GM18505 (cell line): ENCODE measurements around the gene FIBIN.

Source experiments
- ATAC-seq: cut with Tn5 transposase; IDR thresholded peaks from one replicate; pipeline ENCODE4 v1.9.1; 2021; ENCODE audit not compliant: unreplicated experiment
- POLR2A ChIP-seq: IDR thresholded peaks from 4 replicates; pipeline ENCODE4 v1.6.1; 2011; ENCODE audit warnings: borderline replicate concordance; ENCODE audit not compliant: insufficient read depth, insufficient read length; ENCODE audit errors: extremely low read depth

The FIBIN gene

DNA sequence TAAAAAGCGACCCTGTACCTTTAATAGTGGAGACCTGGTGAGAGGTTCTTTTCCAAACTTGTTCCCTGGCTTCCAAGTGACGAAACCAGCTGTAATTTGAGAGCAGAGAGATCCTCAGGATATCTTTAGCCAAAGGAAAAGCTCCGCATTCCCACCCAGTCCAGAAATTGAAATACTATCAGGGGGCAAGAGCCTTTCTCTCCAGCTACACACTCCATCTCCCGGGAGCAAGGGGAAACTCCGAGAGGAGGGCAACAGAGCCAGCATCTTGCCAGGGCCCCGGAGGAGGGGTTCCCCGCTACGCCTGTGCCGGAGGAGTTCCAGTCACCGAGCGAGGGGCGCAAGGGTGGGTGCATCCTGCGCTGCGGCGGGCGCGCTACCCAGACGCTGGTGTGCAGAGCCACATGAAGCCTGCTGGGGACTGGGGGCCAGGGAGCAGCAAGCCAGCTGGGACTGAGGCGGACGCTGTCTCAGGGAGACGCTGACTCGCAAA is at the start of gene FIBIN:
FIBIN (plus strand) TSS at position 148 of the 493 bp plus-strand sequence. CDS start 415 bp downstream, outside the sequence.
- no peak for ATAC-seq
- TF ChIP-seq POLR2A: no peak

DNA sequence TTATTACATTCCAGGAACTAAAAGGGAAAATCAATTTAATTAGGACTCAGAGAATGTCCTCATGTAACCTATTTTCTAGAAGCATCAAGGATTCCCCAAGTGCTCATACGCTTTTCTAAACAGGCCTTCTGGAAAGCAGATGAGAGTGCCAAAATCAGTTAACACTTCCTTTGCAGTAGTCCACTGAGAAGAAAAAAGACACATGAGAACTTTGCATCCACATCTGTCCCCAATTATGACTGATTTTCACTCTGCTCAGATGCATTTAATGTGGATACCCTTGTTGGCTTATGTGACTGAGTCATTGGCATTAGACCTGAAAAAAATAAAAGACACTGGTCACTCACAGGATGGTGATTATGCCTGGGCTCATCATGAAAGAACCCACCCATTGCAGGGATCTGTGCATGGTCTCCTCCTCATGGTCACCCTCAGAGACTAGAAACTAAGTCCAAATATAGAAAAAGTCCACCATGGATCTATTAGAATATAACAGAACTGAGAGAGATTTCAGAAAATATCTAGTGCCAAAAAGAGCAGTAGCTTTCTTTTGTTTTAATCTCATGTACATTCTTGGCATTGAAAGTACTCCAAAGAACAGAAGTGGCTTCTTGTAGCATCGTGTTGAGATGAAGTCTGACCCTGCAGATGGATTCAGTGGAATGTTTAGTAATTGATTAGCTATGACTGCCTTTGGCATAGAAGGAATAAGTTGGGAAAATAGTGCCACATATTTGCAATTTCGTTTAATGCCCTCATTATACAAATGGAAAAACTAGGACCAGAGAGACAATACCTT is 48.8 kb upstream of the FIBIN start:
- no peak for TF ChIP-seq POLR2A
- no peak for ATAC-seq

DNA sequence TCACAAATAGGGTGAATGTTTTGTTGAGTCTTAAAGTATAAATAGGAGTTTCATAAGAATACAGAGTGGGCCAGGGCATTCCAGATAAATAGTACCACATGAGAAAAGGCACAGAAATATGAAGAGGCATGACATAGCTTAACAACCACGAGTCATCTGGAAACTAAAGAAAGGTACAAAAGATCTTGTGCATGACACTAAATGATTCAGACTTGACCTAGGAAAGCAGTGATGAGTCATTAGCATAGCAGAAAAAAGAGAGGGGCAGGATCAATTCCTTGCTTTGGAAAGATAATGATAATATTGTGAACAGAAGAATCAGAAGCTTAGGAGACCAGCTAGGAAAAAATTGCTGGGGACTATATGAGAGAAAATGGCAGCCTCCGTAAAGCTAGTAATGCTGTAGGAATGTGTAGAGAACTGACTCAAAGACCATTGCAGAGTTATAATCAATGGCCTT is 47.6 kb upstream of the FIBIN start:
- TF ChIP-seq POLR2A: no peak
- no peak for ATAC-seq

DNA sequence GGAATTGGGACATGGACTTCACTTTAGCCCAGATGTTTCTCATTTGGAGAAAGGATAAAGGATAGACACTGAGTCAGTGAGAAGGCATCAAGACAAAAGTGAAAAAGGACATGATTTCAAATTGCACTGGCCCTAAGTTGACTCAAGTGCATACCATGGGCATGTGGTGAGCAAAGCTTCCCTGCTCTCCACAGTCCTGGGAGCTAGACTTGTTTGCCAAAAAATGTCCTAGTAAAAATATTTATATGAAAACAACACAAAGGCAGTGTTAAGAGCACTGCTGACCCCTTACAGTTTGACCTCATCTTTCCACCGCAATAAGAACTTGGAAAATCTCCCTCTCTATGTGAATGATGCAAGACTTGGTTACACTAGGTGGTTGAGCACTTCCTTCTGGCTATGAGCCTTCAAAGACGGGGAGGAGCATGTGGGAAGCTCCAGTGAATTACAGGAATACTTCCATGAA is 46.5 kb upstream of the FIBIN start:
- ATAC-seq: no peak
- no peak for TF ChIP-seq POLR2A

DNA sequence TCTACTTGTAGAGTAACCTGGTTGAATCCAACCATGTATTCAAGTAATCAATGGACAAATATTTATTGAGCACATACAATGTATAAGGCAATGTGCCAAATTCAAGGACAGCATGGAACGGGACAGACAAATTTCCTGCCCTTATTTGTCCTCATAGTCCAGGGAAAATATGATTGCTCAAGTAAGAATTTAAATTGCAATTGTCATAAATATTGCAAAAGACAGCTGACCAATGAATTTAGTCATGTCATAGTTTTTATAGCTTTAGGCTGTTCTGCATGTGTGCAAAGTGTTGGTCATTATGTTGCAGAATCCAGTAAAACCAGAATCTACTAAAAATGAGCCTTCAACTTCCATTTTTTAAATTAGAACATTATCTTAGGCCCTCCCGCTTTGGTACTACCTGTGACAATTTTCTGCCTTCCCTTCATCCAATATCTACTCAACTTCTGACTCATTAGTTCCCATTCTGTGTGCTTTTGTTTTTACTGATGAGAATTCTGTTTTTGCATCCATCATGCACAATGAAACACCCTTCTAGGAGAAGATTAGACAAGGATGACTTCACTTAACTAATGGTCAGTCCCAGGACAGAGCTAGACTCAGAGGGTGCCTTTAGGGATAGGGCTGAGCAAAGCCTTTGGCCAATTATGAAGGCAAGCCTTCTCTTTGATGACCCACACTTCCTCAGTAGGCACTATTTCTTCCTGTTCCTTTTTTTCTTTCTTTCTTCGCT is 45.8 kb upstream of the FIBIN start:
- TF ChIP-seq POLR2A: no peak
- ATAC-seq: no peak

DNA sequence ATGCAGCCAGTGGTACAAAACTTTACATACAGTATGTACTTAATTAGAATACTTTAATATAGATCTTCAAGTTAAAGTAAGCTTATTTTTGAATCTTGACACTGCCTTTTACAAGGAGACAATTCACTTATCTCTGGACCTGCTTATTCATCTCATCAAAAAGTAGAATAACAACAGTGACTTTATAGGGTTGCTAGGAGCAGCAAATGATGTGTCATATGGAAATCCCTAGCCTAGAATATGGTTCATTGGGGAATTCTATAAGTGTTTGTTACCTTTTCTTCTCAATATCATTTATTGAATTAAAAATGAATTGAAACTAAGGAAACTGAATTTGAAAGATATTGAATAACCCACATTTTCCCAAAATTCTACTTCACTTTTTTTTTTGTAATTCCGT is 45.0 kb upstream of the FIBIN start:
- ATAC-seq: no peak
- TF ChIP-seq POLR2A: no peak

DNA sequence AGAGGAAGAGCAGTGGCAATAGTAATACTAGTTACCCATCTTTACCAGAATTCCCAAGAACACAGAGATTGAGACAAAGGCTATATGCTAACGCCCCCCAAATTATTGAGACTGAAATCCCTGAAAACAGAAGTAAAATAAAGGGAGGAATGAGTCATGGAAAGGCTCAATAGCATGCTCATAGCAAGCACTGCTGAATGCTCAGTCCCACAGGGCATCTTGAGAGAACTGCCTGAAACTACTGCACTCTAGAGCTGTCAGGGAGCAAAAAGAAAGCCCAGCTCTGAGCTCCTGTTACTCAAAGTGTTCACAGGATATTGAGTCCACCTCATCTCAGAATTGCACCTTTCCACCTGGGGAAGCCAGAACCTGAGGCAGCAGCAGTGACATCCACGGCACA is 44.1 kb upstream of the FIBIN start:
- no peak for ATAC-seq
- TF ChIP-seq POLR2A: no peak

DNA sequence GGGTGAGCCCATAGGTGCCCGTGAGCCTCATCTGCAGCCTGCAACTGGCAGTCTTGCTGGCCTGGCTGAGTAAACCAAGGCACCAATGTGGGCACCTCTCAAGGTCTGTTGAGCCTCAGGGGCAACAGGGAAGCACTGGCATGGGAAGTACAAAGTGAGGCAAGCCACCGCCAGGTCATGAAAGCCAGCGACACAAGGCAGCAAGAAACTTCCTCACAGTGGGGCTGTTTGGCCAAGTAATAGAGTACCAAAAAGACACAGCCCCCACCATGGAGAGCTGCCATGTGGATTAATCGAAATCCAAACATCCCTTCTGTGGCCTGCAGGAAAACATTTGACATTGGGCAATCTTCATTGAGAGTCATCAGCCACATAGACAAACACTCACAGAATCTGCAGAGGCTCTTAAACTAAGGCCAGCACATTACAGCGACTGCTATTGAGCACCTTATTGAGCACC is 43.6 kb upstream of the FIBIN start:
- ATAC-seq: no peak

DNA sequence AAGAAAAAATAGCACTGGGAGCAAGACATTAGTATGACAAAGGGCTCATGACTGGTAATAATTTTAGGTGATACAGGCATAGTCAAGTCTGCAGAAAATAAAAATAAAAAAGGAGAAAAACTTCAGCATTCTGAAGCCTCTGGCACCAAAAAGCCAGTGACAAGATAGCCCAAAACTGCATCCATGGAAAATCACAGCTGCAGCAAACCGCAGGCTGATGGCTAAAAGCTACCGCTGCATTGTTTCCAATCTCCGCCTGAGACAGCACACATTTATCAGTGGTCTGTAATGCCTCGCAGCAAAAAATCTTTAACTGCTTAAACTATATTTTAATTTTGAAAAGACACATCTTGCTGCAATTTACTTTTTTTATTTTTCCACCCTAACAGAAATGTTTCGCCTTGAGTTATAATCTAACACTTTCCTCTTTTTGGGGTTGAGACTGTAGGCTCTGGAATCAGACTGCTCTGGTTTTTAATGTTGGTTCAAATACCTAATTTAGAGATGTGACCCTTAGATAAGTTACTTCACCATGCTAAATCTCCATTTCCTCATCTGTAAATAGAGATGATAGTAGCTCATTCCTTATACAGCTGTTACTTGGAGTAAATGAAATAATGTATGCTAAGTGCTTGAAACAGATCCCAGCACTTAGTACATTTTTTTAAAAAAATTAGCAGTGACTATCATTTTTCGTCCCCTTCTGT is 42.0 kb upstream of the FIBIN start:
- TF ChIP-seq POLR2A: no peak
- ATAC-seq: no peak

More for the DNA sequence above, 43.6 kb upstream of the FIBIN start:
- no peak for TF ChIP-seq POLR2A

DNA sequence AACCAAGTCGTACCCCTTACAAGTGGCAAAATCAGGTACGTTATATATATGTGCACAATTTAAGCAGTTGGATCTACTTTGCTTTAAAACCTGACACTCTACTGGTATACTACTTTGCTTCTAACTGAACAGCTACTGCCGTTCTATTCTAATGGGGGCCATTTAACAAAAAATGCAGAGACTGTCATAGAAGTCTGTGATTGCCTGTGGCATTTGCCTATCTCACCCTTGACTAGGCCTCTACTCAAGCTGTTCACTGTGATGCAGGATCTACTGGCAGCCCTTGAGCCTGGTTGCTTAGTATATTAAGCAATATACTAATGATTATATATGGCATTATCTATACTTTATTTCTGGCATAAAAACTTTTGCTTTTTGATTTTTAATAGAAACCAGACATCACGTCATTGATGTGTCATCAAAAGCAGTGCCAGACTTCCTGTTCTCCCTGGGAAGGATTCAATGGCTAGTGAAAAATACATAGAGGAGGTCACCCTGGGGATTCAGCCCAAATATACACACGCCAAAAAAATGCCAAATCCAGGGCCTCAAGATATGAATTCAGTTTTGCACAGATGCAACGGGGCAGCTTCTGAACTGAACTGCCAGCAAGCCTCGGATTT is 40.0 kb upstream of the FIBIN start:
- TF ChIP-seq POLR2A: no peak
- no peak for ATAC-seq

DNA sequence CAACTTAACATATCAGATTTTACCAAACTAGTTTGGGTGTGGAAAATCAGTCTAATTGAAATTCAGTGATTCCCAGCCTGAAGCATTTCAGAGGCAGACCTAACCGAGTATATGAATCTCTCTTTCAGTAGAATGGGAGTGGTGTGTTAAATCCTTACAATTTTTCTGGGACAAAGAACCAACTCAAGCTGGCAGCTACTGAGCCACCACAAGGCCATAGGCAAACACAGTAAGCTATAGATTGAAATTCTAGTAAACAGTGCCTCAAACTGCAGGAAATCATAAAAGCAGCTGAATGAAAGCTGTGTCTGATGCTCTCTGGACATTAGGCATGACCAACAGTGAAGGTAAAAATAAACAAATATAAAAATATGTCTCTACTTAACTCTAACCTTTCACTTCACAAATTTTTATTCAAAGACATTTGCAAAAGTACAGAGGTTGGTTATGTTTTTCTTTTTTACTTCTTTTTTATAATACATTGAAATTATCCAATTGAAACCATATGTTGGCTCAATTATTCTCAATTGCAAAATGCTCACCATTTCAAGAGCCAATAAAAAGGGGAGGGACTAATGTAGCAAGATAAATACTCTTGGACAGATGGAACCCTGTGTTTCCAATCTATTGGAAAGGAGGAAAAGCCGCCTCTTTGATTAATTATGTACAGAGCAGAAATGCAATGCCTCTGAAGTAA is 35.8 kb upstream of the FIBIN start:
- no peak for ATAC-seq
- TF ChIP-seq POLR2A: no peak

DNA sequence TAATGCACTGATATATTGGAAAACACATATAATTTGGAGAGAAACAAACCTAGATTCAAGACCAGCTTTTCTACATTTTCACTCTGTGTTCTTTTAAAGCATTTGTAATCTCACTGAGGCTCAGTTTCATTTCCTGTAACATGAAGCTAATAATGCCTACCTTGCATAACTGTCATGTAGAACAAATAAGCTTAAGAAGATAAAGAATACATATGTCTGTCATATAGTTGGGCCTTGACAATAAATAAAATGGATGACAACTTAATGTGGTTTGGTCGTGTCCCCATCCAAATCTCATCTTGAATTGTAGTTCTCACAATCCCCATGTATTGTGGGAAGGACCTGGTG is 35.2 kb upstream of the FIBIN start:
- ATAC-seq: no peak
- no peak for TF ChIP-seq POLR2A

DNA sequence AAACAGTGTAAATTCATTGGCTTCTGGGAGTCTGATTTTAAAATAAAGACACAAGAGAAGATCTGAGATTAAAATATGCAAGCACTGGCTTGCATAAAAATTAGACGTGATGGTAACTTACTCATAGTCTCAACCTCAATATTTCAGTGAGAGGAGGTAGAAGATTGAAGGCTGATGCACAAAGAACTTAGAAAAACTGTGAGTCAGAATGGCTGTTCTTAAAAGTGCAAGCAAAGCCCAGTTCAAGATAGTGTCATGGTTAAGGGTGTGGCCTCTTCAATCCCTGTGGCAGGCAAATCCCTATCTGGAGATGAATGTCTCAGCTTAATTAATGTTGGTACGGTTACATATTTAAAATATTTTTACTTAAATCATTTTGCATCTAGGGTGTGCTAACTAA is 33.6 kb upstream of the FIBIN start:
- no peak for TF ChIP-seq POLR2A

DNA sequence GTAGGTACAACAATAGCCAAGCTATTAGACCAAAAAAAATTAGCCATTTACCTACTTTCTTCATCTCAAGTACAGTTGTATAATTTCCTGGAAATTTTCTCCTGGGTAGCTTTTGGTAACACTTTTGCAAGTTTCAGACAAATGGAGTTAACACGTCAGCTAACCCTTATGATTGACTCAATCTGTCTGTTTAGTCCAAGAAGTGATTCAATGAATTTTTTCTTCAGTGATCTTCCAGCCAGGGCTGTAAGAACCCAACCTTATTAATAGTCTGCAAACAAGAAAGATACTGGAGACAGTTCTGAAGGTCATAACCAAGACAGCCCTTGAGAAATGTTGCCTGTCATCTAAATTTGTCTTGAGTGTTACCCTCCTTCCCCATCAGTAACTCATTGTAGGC is 30.1 kb upstream of the FIBIN start:
- TF ChIP-seq POLR2A: no peak
- no peak for ATAC-seq

More for the DNA sequence above, 33.6 kb upstream of the FIBIN start:
- ATAC-seq: no peak
